Endothelial cell of coronary artery (primary cell): ENCODE results near the gene AKR1B1. TPM values are rescaled to one million over a fixed set of nuclear protein-coding genes. Genes with fewer than 3 reads are reported as not detected.

ENCODE experiments used
- total RNA-seq: library from RNA; depleted of rRNA; stranded (reverse); fragments of >200 nt; gene quantifications from 2 replicates; pipeline ENCODE4 v1.2.3, GENCODE V29; 2014

The AKR1B1 gene
- total RNA-seq, result 93.4 and 141 TPM in 2 replicates

GRCh38 chr7:134458806-134459698 lies at the start of gene AKR1B1:
TSS of gene AKR1B1 (minus strand) at chr7:134459100. CDS start at chr7:134459062, 38 bp downstream.

Other genes starting within 250 kb of the AKR1B1 start
- gene SLC35B4, start 142.2 kb downstream of the AKR1B1 start, total RNA-seq, result 19.1 and 19.4 TPM in 2 replicates
- gene AKR1B10, start 68.5 kb upstream of the AKR1B1 start, total RNA-seq, result 0.36 and 0.47 TPM in 2 replicates
- gene AKR1B15, start 90.0 kb upstream of the AKR1B1 start, total RNA-seq, result not detected in 2 replicates
- 29.8 and 45.3 TPM in 2 replicates for gene BPGM, start 187.8 kb upstream of the AKR1B1 start, total RNA-seq